GM18867 (cell line): ENCODE data around the gene EVC2.

ENCODE experiments used
- ATAC-seq: cut with Tn5 transposase; IDR thresholded peaks from one replicate; pipeline ENCODE4 v1.9.1; 2021; ENCODE audit warnings: mild to moderate bottlenecking, moderate library complexity; ENCODE audit not compliant: unreplicated experiment

EVC2 gene

GRCh38 chr4:5568931-5569330 lies 139.4 kb downstream of the EVC2 start:
- ATAC-seq = no peak

DNA sequence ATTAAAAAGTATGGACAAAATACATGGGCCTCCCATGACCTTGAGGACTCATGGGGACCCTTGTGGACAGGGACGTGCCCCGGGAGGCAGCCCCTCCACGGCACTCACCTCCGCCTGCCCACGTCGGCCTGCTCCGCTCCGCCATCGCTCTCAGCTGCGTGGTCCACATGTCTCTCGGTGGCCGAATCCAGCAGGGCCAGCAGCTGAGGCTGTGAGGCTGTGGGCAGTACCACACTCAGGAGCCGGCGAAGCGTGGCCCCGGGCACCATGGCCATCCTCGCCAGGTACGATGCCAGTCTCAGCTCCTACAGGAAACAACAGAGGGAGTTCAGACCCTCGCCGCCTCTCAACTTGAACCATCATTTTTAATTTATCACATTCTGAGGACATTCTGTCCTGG lies 140.0 kb downstream of the EVC2 start:
- no peak for ATAC-seq

- ATAC-seq = no peak
Measured at GRCh38 chr4:5566991-5567390, 141.4 kb downstream of the EVC2 start.

- ATAC-seq = no peak
Measured at GRCh38 chr4:5566526-5566925, 141.8 kb downstream of the EVC2 start.

DNA sequence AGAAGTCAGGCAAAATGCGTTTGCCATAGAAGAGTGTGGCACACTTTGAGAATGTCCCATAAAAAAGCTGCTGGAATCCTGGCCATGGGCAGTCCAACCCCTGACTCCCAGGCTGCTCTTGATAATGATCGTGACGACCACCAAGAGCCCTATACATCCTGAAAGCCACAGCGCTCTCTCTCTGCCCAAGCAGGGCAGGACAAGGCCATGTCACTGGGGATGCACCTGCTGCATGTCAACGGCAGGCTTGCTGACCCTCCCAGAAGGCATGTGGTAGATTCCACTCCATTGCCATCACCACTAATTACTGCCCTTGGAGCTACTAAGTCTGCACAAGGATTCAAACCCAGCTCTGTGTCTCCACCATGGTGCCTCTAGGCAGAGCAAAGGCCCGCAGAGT lies 144.5 kb downstream of the EVC2 start:
- no peak for ATAC-seq

DNA sequence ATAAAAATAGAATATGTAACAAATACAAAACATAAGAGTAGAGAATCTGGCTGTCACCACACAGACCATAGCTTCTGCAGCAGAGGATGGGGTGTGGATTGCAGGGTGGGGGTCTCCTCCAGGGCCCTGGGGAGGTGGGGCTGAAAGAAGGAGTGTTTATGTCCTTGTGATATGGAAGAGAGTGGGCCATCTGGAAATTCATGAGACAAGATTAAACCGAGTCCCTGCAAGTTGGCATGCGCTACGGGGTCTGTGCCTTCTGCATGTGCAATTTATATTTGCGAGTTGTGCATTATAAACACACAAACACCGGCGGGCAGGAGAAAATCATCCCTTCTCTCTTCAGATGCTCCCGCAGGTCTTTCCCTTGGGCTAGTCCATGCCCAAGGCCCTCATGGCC lies 145.9 kb downstream of the EVC2 start:
- ATAC-seq = no peak

- no peak for ATAC-seq
Measured at GRCh38 chr4:5561286-5561685, 147.1 kb downstream of the EVC2 start.

DNA sequence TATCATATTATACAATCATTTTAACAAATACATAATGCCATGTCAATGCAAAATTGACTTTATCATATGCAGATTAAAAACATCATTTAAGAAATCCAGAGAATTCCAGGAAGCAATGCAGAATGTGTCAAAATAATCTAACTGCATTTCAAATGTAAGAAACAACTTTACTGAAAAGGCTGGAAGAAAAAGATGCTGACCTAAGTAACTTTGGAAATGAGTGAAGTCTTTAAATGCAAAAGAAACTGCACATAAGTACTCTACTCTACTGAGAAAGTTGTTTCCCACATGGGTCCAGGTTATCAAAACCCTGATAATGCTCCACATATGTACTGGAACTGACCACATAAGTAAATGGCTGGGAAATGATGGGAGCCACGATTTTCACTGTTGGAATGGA lies 149.9 kb downstream of the EVC2 start:
- ATAC-seq = no peak

GRCh38 chr4:5554376-5554775 lies 154.0 kb downstream of the EVC2 start:
- no peak for ATAC-seq

- no peak for ATAC-seq
Measured at GRCh38 chr4:5553801-5554200, 154.6 kb downstream of the EVC2 start.

- ATAC-seq = no peak
Measured at GRCh38 chr4:5552451-5552850, 155.9 kb downstream of the EVC2 start.

GRCh38 chr4:5547651-5548249 lies 160.6 kb downstream of the EVC2 start:
- ATAC-seq = no peak

DNA sequence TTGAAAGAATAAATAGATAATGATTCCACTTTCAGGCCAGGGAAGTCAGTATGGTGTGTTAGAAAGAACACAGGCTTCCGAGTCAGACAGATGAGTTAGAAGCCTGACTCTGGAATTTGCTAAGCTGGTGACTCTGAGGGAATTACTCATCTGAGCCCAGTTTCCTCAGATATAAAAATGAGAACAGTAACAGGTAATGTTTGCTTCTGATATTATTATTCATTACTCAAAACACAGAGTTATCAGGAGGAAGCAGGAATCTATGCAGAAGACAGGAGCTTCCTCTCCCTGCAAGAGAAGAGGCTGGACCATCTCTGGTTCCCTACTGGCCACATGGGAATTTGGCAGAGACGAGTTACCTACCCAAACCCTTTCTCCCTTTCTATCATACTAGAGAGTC lies 163.1 kb downstream of the EVC2 start:
- ATAC-seq = no peak

DNA sequence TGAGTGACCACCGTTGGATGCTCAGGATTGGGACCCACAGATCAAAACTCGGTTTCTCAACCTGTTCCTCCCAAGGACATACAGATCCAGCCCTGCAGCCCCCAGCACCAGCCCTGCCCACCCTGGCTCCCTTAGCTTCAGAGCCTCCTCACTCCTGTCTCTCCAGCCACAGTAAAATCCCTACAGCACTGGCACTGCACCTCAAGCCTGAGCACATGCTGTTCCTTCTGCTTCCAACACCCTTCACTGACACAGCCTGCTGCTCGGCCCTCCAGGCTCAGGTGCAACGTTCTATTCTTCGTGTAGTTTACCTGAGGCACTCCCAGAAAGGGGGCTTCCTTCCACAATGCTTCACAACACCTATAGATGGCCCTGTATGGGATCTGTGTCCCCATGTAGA lies 163.6 kb downstream of the EVC2 start:
- ATAC-seq = no peak

DNA sequence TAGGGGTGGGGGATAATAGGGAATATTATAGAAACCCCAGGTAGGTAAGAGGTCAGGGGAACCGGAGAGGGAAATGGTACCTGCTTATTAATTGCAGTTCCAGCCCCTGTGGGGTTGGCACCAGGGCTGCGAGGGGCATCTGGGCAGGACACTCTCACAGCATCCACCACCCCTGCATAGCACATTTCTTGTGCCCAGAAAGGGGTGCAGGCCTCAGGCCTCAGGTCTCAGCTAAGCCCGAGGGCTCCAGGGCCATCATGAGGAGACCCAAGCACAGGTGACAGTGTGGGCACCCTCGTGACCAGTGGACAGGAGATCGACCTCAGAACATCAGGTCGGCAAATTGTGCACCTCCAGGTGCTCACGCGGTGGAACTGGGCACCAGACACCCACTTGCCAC lies 164.7 kb downstream of the EVC2 start:
- ATAC-seq = no peak

GRCh38 chr4:5541169-5541568 lies 167.2 kb downstream of the EVC2 start:
- ATAC-seq = no peak

DNA sequence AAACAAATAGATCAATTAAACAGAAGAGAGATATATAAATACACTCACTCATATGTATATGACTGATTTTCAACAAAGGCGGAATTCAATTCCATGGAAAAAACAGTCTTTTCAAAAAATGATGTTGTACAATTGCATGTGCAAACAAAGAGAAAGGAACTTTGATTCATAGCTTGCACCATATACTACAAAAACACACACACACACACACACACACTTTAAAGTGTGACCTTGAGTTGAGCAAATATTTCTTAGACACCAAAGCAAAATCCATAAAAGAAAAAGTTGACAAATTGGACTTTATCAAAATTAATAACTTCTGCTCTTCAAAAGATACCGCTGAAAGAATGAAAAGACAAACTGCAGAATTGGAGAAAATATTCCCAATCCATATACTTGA lies 168.8 kb downstream of the EVC2 start:
- no peak for ATAC-seq

- no peak for ATAC-seq
Measured at GRCh38 chr4:5532100-5532499, 176.3 kb downstream of the EVC2 start.

GRCh38 chr4:5528031-5528436 lies 180.3 kb downstream of the EVC2 start:
- ATAC-seq = no peak

DNA sequence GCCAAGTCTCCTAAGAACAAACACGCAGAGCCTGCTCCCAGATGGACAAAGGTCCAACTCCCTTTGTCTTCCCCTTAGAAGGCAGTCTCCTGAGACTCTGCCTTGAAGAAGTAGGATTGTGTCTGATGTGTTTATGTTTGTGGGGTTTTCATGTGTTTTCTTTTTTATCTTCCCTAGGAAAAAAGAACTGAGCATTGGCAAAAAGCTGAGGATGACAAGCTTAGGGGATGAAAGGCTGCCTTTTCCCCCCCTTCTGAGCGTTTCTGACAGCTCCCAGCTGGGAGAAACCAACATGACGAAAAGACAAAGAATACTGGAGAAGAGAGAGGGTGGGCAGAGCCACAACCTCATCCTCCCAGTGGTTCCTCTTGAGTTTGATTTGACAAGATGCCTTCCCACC lies 181.1 kb downstream of the EVC2 start:
- no peak for ATAC-seq

DNA sequence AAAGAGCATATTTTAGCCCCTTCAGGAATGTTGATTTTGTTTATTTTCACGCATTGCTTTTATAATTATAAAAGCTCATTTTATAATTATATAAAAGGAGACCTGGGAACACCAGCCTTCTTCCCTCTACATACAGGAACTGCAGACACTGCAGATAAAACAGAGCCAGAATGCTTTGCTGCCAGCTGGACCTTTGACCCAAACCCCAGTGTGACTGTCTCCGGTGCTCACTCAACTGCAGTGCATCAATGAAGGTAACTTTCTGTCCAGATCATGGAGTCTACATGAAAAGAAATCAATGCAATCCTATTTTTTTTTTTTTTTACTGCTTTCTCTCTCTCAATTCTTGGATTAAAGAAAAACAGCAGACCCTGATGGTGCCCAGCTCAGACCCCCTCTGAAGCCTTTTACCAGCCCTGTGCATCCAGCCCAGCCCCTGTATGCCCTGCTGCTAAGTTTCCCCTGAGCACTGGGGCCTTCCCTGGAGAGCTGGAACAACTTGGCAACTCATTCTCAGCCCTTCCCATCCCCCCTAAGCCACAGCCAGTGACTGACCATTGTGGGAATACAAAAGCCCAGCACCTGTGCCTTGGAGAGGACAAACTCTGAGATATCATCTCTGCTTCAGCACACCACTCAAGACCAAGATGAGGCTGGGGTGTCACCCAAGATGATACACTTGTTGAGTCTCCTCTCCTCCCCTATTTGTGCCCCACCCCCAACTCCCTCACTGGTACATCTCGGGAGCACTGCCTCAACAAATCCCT lies 182.1 kb downstream of the EVC2 start:
- no peak for ATAC-seq

- ATAC-seq = no peak
Measured at GRCh38 chr4:5524446-5525299, 183.7 kb downstream of the EVC2 start.
